Loucy (cell line): Measurements from ENCODE around the gene TUBB4B.

Source experiments
- H2AFZ ChIP-seq: fragments of 200-600 bp; sonication (generic); 2 replicates; pipeline ENCODE4 v1.6.0; 2016; ENCODE audit warnings: antibody characterized with exemption, mild to moderate bottlenecking, low read length, moderate library complexity
- H3F3A ChIP-seq: fragments of 200-600 bp; 2 replicates; pipeline ENCODE4 v1.6.0; 2016; ENCODE audit warnings: antibody characterized with exemption, low read depth, mild to moderate bottlenecking
- H3K27me3 ChIP-seq: fragments of 200-600 bp; sonication (generic); 2 replicates; pipeline ENCODE4 v1.6.1; 2014; ENCODE audit warnings: low read length, mild to moderate bottlenecking; ENCODE audit not compliant: insufficient read depth, poor library complexity, severe bottlenecking
- H3K36me3 ChIP-seq: fragments of 200-600 bp; sonication (generic); 2 replicates; pipeline ENCODE4 v1.6.1; 2016; ENCODE audit warnings: low read length; ENCODE audit not compliant: insufficient read depth
- H3K4me1 ChIP-seq: fragments of 200-600 bp; sonication (generic); 2 replicates; pipeline ENCODE4 v1.5.1; 2014; ENCODE audit warnings: low read length, mild to moderate bottlenecking; ENCODE audit not compliant: insufficient read depth, poor library complexity, severe bottlenecking
- H3K4me2 ChIP-seq: fragments of 200-600 bp; sonication (generic); 2 replicates; pipeline ENCODE4 v1.6.0; 2014; ENCODE audit warnings: antibody characterized with exemption, low read length, low read depth, mild to moderate bottlenecking; ENCODE audit not compliant: poor library complexity, severe bottlenecking
- H3K4me3 ChIP-seq: fragments of 200-600 bp; sonication (generic); 2 replicates; pipeline ENCODE4 v1.5.1; 2014; ENCODE audit warnings: low read length, mild to moderate bottlenecking, mixed read lengths; ENCODE audit not compliant: poor library complexity, severe bottlenecking
- H3K79me2 ChIP-seq: fragments of 200-600 bp; sonication (generic); 2 replicates; pipeline ENCODE4 v1.6.1; 2014; ENCODE audit warnings: low read length; ENCODE audit not compliant: insufficient read depth
- H3K9ac ChIP-seq: fragments of 200-600 bp; sonication (generic); 2 replicates; pipeline ENCODE4 v1.6.0; 2014; ENCODE audit warnings: mild to moderate bottlenecking, low read depth, low read length, moderate library complexity; ENCODE audit not compliant: poor library complexity, severe bottlenecking
- H3K9me2 ChIP-seq: fragments of 200-600 bp; sonication (generic); replicated peaks from 2 replicates; pipeline ENCODE4 v1.6.1; 2016; ENCODE audit warnings: low read depth, low read length, mixed read lengths
- H3K9me3 ChIP-seq: fragments of 200-600 bp; sonication (generic); 2 replicates; pipeline ENCODE4 v1.6.1; 2014; ENCODE audit warnings: mild to moderate bottlenecking, antibody characterized with exemption, low read length, low read depth; ENCODE audit not compliant: insufficient read depth
- H4K20me1 ChIP-seq: fragments of 200-600 bp; sonication (generic); 2 replicates; pipeline ENCODE4 v1.6.0; 2014; ENCODE audit warnings: antibody characterized with exemption, low read length, mild to moderate bottlenecking; ENCODE audit not compliant: insufficient read depth, poor library complexity, severe bottlenecking
- CTCF ChIP-seq: fragments of 200-600 bp; sonication (generic); conservative IDR thresholded peaks from 2 replicates; pipeline ENCODE4 v1.5.1; 2014; ENCODE audit warnings: mild to moderate bottlenecking, antibody characterized with exemption, low read length
- EZH2phosphoT487 ChIP-seq: fragments of 200-600 bp; IDR thresholded peaks from 2 replicates; pipeline ENCODE4 v1.6.1; 2018; ENCODE audit warnings: antibody characterized with exemption, mild to moderate bottlenecking, moderate library complexity, borderline replicate concordance

Gene TUBB4B

GRCh38 chr9:137212520-137212919 lies 28.6 kb upstream of the TUBB4B start:
- H3K4me3 ChIP-seq, result no peak overlapping the region
- H3K4me2 ChIP-seq, result no peak overlapping the region
- peaks cover 5% of the 10 kb centered on the region; the same call in 1 of the 2 replicates for H3K79me2 ChIP-seq
- no peaks in the 10 kb centered on the region for H3K9me2 ChIP-seq
- H3K4me1 ChIP-seq, result peaks cover 1% of the 10 kb centered on the region
- no peaks in the 10 kb centered on the region for H4K20me1 ChIP-seq
- no peaks in the 10 kb centered on the region for H3K36me3 ChIP-seq
- H3K27me3 ChIP-seq, result no peaks in the 10 kb centered on the region
- TF ChIP-seq EZH2phosphoT487 (no peak), CTCF (no peak; the same call in 1 of the 2 replicates)
- no peaks in the 10 kb centered on the region for H3K9me3 ChIP-seq
- H3F3A ChIP-seq, result no peaks in the 10 kb centered on the region
- no peak overlapping the region for H3K9ac ChIP-seq
- H2AFZ ChIP-seq, result no peak overlapping the region

DNA sequence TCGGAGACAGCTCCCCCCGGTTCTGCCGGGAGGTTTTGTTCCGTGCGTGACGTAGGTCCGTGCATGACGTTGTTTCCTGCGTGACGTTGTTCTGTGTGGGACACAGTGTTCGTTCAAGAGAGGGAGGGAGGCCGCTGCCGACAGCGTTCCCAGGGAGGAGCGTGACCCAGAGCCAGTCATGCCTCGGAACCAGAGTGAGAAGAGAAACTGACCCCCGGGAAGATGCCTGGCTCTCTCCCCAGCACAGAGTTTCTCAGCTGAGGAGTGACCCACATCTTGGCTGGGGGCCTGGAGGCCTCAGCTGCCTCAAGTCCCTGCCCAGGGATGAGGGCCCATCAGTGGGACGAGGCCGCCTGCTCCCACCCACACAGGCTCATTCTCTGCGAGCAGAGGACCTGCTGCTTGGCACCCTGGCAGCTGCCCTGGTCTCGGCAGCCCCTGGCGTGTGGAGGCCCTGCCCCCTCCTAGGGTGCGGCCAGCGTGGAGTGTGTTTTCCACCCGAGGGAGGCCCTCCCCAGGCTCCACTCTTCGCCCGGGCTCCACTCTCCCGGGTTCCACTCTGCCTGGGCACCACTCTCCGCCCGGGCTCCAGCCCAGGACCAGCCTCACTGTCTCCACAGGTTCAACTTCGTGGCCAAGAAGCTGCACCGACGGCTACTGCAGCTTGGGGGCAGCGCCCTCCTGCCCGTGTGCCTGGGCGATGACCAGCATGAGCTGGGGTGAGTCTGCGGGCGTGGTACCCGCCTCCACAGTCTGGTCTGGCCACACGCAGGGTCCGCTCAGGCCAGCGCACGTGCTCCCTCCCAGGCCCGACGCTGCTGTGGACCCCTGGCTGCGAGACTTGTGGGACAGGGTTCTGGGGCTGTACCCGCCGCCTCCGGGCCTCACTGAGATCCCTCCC lies 27.7 kb upstream of the TUBB4B start:
- Histone ChIP-seq H3K9me2 (no peaks in the 10 kb centered on the region), H3K4me3 (no peak overlapping the region), H3K79me2 (no peaks in the 10 kb centered on the region), H3K4me2 (no peak overlapping the region), H3K4me1 (no peaks in the 10 kb centered on the region), H4K20me1 (no peaks in the 10 kb centered on the region), H3K9me3 (no peaks in the 10 kb centered on the region), H3K27me3 (no peaks in the 10 kb centered on the region), H3K36me3 (no peaks in the 10 kb centered on the region), H3K9ac (no peak overlapping the region), H3F3A (no peaks in the 10 kb centered on the region), H2AFZ (no peak overlapping the region)
- TF ChIP-seq CTCF, result peak; percentile 25; the same call in 1 of the 2 replicates
- no peak for TF ChIP-seq EZH2phosphoT487

GRCh38 chr9:137214620-137215019 lies 26.5 kb upstream of the TUBB4B start:
- no peaks in the 10 kb centered on the region for H3K9me2 ChIP-seq
- H4K20me1 ChIP-seq, result no peaks in the 10 kb centered on the region
- no peak overlapping the region for H3K4me2 ChIP-seq
- no peaks in the 10 kb centered on the region for H3F3A ChIP-seq
- TF ChIP-seq CTCF, result no peak
- TF ChIP-seq EZH2phosphoT487, result no peak
- H3K9ac ChIP-seq, result no peak overlapping the region
- H3K9me3 ChIP-seq, result no peaks in the 10 kb centered on the region
- H3K27me3 ChIP-seq, result no peaks in the 10 kb centered on the region
- H2AFZ ChIP-seq, result no peak overlapping the region
- no peaks in the 10 kb centered on the region for H3K79me2 ChIP-seq
- H3K4me3 ChIP-seq, result no peak overlapping the region
- no peaks in the 10 kb centered on the region for H3K4me1 ChIP-seq
- H3K36me3 ChIP-seq, result no peaks in the 10 kb centered on the region
